ENCODE measurements around the gene PECR. TPM values are rescaled to one million over a fixed set of nuclear protein-coding genes. Genes with fewer than 3 reads are reported as not detected.

The PECR gene
- total and polyA plus RNA-seq, 2 of the 4 experiments (the other 2 are of a cell fraction), result 11.4 to 17.7 TPM

DNA sequence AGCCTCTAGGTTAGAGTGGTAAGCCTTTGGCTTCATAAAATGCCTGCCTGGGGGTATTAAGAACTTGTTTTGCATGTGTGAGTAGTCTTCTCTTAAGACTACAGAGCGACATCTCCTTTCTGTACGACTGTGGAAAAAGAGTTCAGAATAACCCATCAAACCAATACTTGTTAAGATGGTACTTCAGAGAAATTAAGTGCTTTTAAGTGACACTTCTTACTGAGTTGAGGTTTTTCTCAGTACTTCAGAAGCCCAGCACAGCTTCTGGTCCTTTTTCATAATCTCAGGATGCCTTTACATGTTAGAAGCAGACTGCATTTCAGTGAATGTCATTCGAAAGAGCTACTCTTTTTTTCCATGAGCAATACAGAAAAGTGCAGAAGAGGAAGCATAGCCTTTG lies 38.4 kb upstream of the PECR start:
- no peak overlapping the region for H2BK15ac ChIP-seq (ENCODE audit: low read depth, low read length)
- no peak overlapping the region for H3K56ac ChIP-seq (ENCODE audit: extremely low read depth, insufficient read depth, low read length)
- in situ Hi-C loops (cut with MboI; ENCODE audit: low sequenced_read_pairs), result no loop called here
- DNase-seq (no peak), ATAC-seq (ENCODE audit: low read depth) (no peak)
- no peak overlapping the region for H3K27ac ChIP-seq (ENCODE audit: insufficient read depth, low read length)
- no peak overlapping the region for H3K23ac ChIP-seq (ENCODE audit: low read depth, low read length)
- no peak overlapping the region for H2AK9ac ChIP-seq (replicated peaks; ENCODE audit: low read depth, low read length, poor library complexity)
- TF ChIP-seq NFE2L2 (IDR thresholded peaks at IDR 0.05; ENCODE audit: low read depth, low read length) (no peak), CHD1 (IDR thresholded peaks at IDR 0.05; ENCODE audit: low read depth, low read length) (no peak), MAFK (IDR thresholded peaks at IDR 0.05; ENCODE audit: low read depth, low read length) (no peak), MXI1 (IDR thresholded peaks at IDR 0.05; ENCODE audit: borderline replicate concordance, low read depth, low read length) (no peak), MAZ (IDR thresholded peaks at IDR 0.05; ENCODE audit: borderline replicate concordance, low read depth, low read length) (no peak), FOS (IDR thresholded peaks at IDR 0.05; ENCODE audit: low read depth, low read length) (no peak)
- no TSS peak for BruUV-seq (replicated peaks)
- H3K14ac ChIP-seq (replicated peaks; ENCODE audit: low read depth, low read length), result no peak overlapping the region
- POLR2A ChIA-PET (ENCODE audit: unreplicated experiment), result no interaction called here
- H3K27me3 ChIP-seq (ENCODE audit: control insufficient read depth, insufficient read depth, low read length), result no peaks in the 10 kb centered on the region
- H3K4me2 ChIP-seq (ENCODE audit: low read depth, low read length), result no peak overlapping the region
- H4K20me1 ChIP-seq (ENCODE audit: insufficient read depth, low read length), result peaks cover 6% of the 10 kb centered on the region
- no peak overlapping the region for H4K91ac ChIP-seq (ENCODE audit: insufficient read depth, low read depth, low read length)
- H2BK120ac ChIP-seq (ENCODE audit: low read depth, low read length), result no peak overlapping the region
- H3K4me3 ChIP-seq (ENCODE audit: insufficient read depth, low read depth, low read length), result no peak overlapping the region
- H3K4ac ChIP-seq (ENCODE audit: low read depth, low read length), result no peak overlapping the region
- H3K9me1 ChIP-seq (ENCODE audit: insufficient read depth, low read length), result peaks cover 3% of the 10 kb centered on the region; the same call in 1 of the 2 replicates
- H3K9ac ChIP-seq (ENCODE audit: low read depth, low read length), result no peak overlapping the region
- no peak overlapping the region for H2BK20ac ChIP-seq (ENCODE audit: low read depth, low read length)
- no peaks in the 10 kb centered on the region for H3K9me3 ChIP-seq (ENCODE audit: control insufficient read depth, insufficient read depth, low read length)
- no peak overlapping the region for H3K18ac ChIP-seq (ENCODE audit: low read depth, low read length)
- H4K5ac ChIP-seq (ENCODE audit: low read depth, low read length), result no peak overlapping the region
- intact Hi-C loops (cut with micrococcal nuclease), result no loop called here
- dilution Hi-C loops (cut with HindIII; ENCODE audit: low sequenced_read_pairs, unreplicated experiment), result no loop called here
- H3K36me3 ChIP-seq (ENCODE audit: control insufficient read depth, insufficient read depth, low read length), result peaks cover 54% of the 10 kb centered on the region
- H2AK5ac ChIP-seq (ENCODE audit: low read depth, low read length), result no peak overlapping the region
- H2AFZ ChIP-seq (replicated peaks; ENCODE audit: low read length, poor library complexity), result no peak overlapping the region
- CTCF ChIA-PET, result interaction anchor here (0.6 kb wide), 1 partner anchor 21 kb away, joined by 4 read pairs; no protein-coding TSS in a partner anchor
- H2BK5ac ChIP-seq (ENCODE audit: low read depth, low read length, poor library complexity, severe bottlenecking), result no peak overlapping the region
- H3K4me1 ChIP-seq (ENCODE audit: control insufficient read depth, insufficient read depth, low read length), result peaks cover 12% of the 10 kb centered on the region
- WGBS, 2 experiments (ENCODE audit: extremely low coverage in 2 of 2, insufficient read length in 1 of 2), result no CpG with 5 or more reads among the region's 3 CpGs
- no peak overlapping the region for H4K8ac ChIP-seq (ENCODE audit: low read depth in 2 of 2, low read length in 2 of 2)
- peaks cover 51 to 67% of the 10 kb centered on the region in 2 experiments for H3K79me1 ChIP-seq (ENCODE audit: low read depth in 1 of 2, low read length in 2 of 2)

Data from IMR-90 (cell line).